Measurements from ENCODE around the gene DPP10. TPM values are rescaled to one million over a fixed set of nuclear protein-coding genes. Genes with fewer than 3 reads are reported as not detected.

DPP10 gene
- total RNA-seq, 3 donors from 2014 or later, result 0.29 to 0.33 (median 0.32) TPM

DNA sequence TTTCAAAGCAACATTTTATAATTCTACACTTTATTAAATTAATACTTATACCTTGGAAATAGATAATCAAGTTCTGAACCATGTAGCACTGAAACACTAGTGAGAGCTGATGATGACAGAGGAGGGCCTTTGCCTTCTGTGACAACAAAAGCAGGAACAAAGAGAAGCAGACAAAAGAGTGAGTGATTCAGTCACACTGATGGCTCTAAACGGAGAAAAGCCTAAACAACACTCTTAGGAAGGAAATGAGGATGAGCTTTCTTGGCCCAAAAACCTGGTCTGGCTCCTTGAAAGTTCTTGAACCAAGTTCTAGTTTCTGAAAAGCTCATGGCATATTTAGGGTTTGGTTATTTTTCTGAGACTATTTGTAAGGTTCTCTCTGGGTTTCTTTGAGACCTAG lies 271.9 kb downstream of the DPP10 start:
- no peaks in the 10 kb centered on the region for H3K4me1 ChIP-seq
- TF ChIP-seq, protein P1, sequence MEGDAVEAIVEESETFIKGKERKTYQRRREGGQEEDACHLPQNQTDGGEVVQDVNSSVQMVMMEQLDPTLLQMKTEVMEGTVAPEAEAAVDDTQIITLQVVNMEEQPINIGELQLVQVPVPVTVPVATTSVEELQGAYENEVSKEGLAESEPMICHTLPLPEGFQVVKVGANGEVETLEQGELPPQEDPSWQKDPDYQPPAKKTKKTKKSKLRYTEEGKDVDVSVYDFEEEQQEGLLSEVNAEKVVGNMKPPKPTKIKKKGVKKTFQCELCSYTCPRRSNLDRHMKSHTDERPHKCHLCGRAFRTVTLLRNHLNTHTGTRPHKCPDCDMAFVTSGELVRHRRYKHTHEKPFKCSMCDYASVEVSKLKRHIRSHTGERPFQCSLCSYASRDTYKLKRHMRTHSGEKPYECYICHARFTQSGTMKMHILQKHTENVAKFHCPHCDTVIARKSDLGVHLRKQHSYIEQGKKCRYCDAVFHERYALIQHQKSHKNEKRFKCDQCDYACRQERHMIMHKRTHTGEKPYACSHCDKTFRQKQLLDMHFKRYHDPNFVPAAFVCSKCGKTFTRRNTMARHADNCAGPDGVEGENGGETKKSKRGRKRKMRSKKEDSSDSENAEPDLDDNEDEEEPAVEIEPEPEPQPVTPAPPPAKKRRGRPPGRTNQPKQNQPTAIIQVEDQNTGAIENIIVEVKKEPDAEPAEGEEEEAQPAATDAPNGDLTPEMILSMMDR (IDR thresholded peaks at IDR 0.05), result no peak
- TF ChIP-seq POLR2AphosphoS5 (IDR thresholded peaks at IDR 0.05), result no peak
- TF ChIP-seq POLR2A (IDR thresholded peaks at IDR 0.05), result no peak
- no peak overlapping the region for H3K27ac ChIP-seq
- intact Hi-C loops (cut with DNase I; ENCODE audit: low total_unique reads), result no loop called here
- no peak overlapping the region for H3K4me3 ChIP-seq
- H3K27me3 ChIP-seq, result no peaks in the 10 kb centered on the region
- no peaks in the 10 kb centered on the region for H3K9me3 ChIP-seq
- DNase-seq (ENCODE audit: low spot score in 2 of 2), result no peak
- H3K36me3 ChIP-seq, result no peaks in the 10 kb centered on the region

DNA sequence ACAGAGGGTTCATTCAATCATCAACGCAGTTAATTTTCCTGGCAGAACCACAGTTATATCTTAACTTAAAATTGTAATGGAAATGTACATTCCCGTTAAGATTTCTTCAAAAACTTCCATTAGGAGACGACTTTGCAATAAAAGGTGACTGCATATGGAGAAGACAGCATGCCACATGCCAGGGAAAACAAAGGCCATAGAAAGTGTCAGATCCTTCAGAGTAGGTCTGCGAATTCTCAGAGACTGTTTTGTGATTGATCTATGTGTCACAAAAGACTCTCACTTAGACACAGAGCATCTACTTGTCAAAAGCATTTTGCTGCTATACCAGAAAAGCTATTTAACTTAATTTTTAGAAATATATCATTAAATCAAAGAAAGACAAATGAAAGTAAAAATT lies 274.6 kb downstream of the DPP10 start:
- intact Hi-C loops (cut with DNase I; ENCODE audit: low total_unique reads), result no loop called here
- H3K27me3 ChIP-seq, result no peaks in the 10 kb centered on the region
- H3K4me1 ChIP-seq, result no peaks in the 10 kb centered on the region
- no peak for TF ChIP-seq POLR2AphosphoS5 (IDR thresholded peaks at IDR 0.05)
- TF ChIP-seq POLR2A (IDR thresholded peaks at IDR 0.05), result no peak
- TF ChIP-seq, protein P1 (IDR thresholded peaks at IDR 0.05), result no peak
- H3K36me3 ChIP-seq, result no peaks in the 10 kb centered on the region
- no peaks in the 10 kb centered on the region for H3K9me3 ChIP-seq
- H3K4me3 ChIP-seq, result no peak overlapping the region
- no peak overlapping the region for H3K27ac ChIP-seq
- no peak for DNase-seq (ENCODE audit: low spot score in 2 of 2)

GRCh38 chr2:114724454-114724853 lies 282.0 kb downstream of the DPP10 start:
- H3K36me3 ChIP-seq, result no peaks in the 10 kb centered on the region
- no peak overlapping the region for H3K27ac ChIP-seq
- no peaks in the 10 kb centered on the region for H3K4me1 ChIP-seq
- no peaks in the 10 kb centered on the region for H3K27me3 ChIP-seq
- no peak for TF ChIP-seq POLR2A (IDR thresholded peaks at IDR 0.05)
- TF ChIP-seq, protein P1 (IDR thresholded peaks at IDR 0.05), result no peak
- no peak for TF ChIP-seq POLR2AphosphoS5 (IDR thresholded peaks at IDR 0.05)
- H3K4me3 ChIP-seq, result no peak overlapping the region
- H3K9me3 ChIP-seq, result no peaks in the 10 kb centered on the region
- no peak for DNase-seq (ENCODE audit: low spot score in 2 of 2)
- intact Hi-C loops (cut with DNase I; ENCODE audit: low total_unique reads), result no loop called here

DNA sequence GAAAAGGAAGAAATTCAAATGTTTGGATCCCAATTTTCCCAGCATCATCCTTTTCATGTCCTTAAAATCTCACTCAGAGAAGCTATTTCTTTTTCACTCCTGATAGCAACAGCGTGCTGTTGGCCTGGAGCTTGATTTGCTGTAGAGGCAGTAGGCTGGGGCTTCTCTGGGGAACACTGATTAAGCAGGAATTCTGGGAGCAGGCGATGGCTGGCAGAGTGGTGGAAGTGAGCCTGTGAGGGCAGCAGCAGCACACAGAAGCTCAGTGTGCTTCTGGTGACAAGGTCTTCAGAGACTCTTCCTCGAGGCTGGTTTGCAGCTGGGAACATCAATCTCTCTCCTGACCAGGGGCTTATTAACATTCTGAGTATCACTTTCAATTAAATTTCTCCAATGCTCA lies 284.6 kb downstream of the DPP10 start:
- Histone ChIP-seq H3K9me3 (no peaks in the 10 kb centered on the region), H3K27me3 (no peaks in the 10 kb centered on the region), H3K4me3 (no peak overlapping the region), H3K4me1 (no peaks in the 10 kb centered on the region), H3K27ac (no peak overlapping the region), H3K36me3 (no peaks in the 10 kb centered on the region)
- no peak for TF ChIP-seq POLR2AphosphoS5 (IDR thresholded peaks at IDR 0.05)
- no peak for TF ChIP-seq POLR2A (IDR thresholded peaks at IDR 0.05)
- TF ChIP-seq, protein P1 (IDR thresholded peaks at IDR 0.05), result no peak
- DNase-seq (ENCODE audit: low spot score in 2 of 2), result no peak
- intact Hi-C loops (cut with DNase I; ENCODE audit: low total_unique reads), result no loop called here

GRCh38 chr2:114728372-114728771 lies 285.9 kb downstream of the DPP10 start:
- intact Hi-C loops (cut with DNase I; ENCODE audit: low total_unique reads), result no loop called here
- Histone ChIP-seq H3K36me3 (no peaks in the 10 kb centered on the region), H3K4me3 (no peak overlapping the region), H3K9me3 (no peaks in the 10 kb centered on the region), H3K4me1 (no peaks in the 10 kb centered on the region), H3K27me3 (no peaks in the 10 kb centered on the region), H3K27ac (no peak overlapping the region)
- TF ChIP-seq, protein P1 (IDR thresholded peaks at IDR 0.05), result no peak
- TF ChIP-seq POLR2AphosphoS5 (IDR thresholded peaks at IDR 0.05) (no peak), POLR2A (IDR thresholded peaks at IDR 0.05) (no peak)
- no peak for DNase-seq (ENCODE audit: low spot score in 2 of 2)
